GM12878 (cell line): Measurements from ENCODE around the gene TMA16. TPM values are rescaled to one million over a fixed set of nuclear protein-coding genes. Genes with fewer than 3 reads are reported as not detected.

Experiments used
- BCL3 ChIP-seq: IDR thresholded peaks from 2 replicates; pipeline ENCODE4 v1.6.1; 2011; ENCODE audit warnings: borderline replicate concordance, low read depth, mild to moderate bottlenecking, moderate library complexity, low read length; ENCODE audit not compliant: insufficient read depth, poor library complexity, severe bottlenecking
- BMI1 ChIP-seq: fragments of 450-650 bp; IDR thresholded peaks from 2 replicates; pipeline ENCODE4 v1.6.1; 2016; ENCODE audit warnings: mild to moderate bottlenecking, moderate library complexity, borderline replicate concordance
- CBX3 ChIP-seq: fragments of 200-600 bp; sonication (generic); IDR thresholded peaks from 2 replicates; pipeline ENCODE4 v1.6.1; 2016; ENCODE audit warnings: low read depth, borderline replicate concordance
- CTCF ChIP-seq, 3 experiments: IDR thresholded peaks in 2 of 3; conservative IDR thresholded peaks in 1 of 3; 2 replicates each; pipeline ENCODE4 v1.5.1; 2011; ENCODE audit warnings: low read depth in 3 of 3, low read length in 3 of 3, mild to moderate bottlenecking in 3 of 3, control low read depth in 2 of 3, moderate library complexity in 2 of 3, inconsistent platforms in 1 of 3, mixed read lengths in 1 of 3; ENCODE audit not compliant: control insufficient read depth in 2 of 3, insufficient read depth in 1 of 3; ENCODE audit errors: extremely low read depth in 1 of 3
- EP300 ChIP-seq, 2 experiments: fragments of 150-350 bp in 1 of 2; IDR thresholded peaks; 2 replicates each; pipeline ENCODE4 v1.6.1; 2011 to 2012; ENCODE audit warnings: low read depth in 2 of 2, low read length in 2 of 2, borderline replicate concordance in 1 of 2, improper control_type of control experiment in 1 of 2, inconsistent platforms in 1 of 2; ENCODE audit not compliant: control insufficient read depth in 1 of 2
- LARP7 ChIP-seq: fragments of 450-650 bp; IDR thresholded peaks from 2 replicates; pipeline ENCODE4 v1.6.1; 2017; ENCODE audit warnings: mild to moderate bottlenecking
- NR2F1 ChIP-seq: fragments of 450-650 bp; conservative IDR thresholded peaks from 2 replicates; pipeline ENCODE4 v1.6.1; 2017; ENCODE audit warnings: mild to moderate bottlenecking
- RB1 ChIP-seq: fragments of 450-650 bp; formaldehyde crosslinking; IDR thresholded peaks from 2 replicates; pipeline ENCODE4 v1.6.1; 2017; ENCODE audit warnings: mild to moderate bottlenecking, borderline replicate concordance
- SMAD1 ChIP-seq: fragments of 450-650 bp; IDR thresholded peaks from 2 replicates; pipeline ENCODE4 v1.6.1; 2018; ENCODE audit warnings: mild to moderate bottlenecking, low read depth; ENCODE audit not compliant: partially characterized antibody
- SREBF2 ChIP-seq: IDR thresholded peaks from 2 replicates; pipeline ENCODE4 v1.6.1; 2012; ENCODE audit warnings: mild to moderate bottlenecking, low read length
- SRF ChIP-seq, 2 experiments: IDR thresholded peaks; 2 replicates each; pipeline ENCODE4 v1.6.1; 2011; ENCODE audit warnings: low read depth in 2 of 2, low read length in 2 of 2, mild to moderate bottlenecking in 1 of 2, moderate library complexity in 1 of 2
- TBL1XR1 ChIP-seq: IDR thresholded peaks from 2 replicates; pipeline ENCODE4 v1.6.1; 2012; ENCODE audit warnings: low read depth, low read length, improper control_type of control experiment
- ZNF207 ChIP-seq: fragments of 450-650 bp; IDR thresholded peaks from 2 replicates; pipeline ENCODE4 v1.6.1; 2014; ENCODE audit warnings: antibody characterized with exemption, mild to moderate bottlenecking, borderline replicate concordance
- polyA plus RNA-seq, 11 experiments: library from polyadenylated mRNA; depleted of rRNA in 4 of 11; unstranded in 6 of 11; stranded (reverse) in 5 of 11; fragments of >200 nt; fragmentation: Nextera tagmentation in 4 of 11; fragmentation: Illumina TruSeq in 1 of 11; extraction: Ambion mirVana in 4 of 11; extraction: Trizol in 1 of 11; gene quantifications; 1 replicate in 1 of 11; 2 replicates in 10 of 11; pipeline versions ENCODE4 v1.2.1 to v1.2.3, GENCODE V29; 2011 to 2016; ENCODE audit warnings: inconsistent platforms in 2 of 11, missing spikeins in 2 of 11, low read depth in 1 of 11
- total RNA-seq, 4 experiments: library from RNA; depleted of rRNA in 3 of 4; stranded (reverse); fragments of >200 nt in 3 of 4; fragmentation: Illumina TruSeq in 1 of 4; extraction: Trizol in 1 of 4; gene quantifications; 2 replicates each; pipeline versions ENCODE4 v1.2.1 to v1.2.3, GENCODE V29; 2013 to 2021
- TF ChIP-seq, protein P1 (sequence below): fragments of 450-650 bp; formaldehyde crosslinking; IDR thresholded peaks from 2 replicates; pipeline ENCODE4 v1.4.0; 2020; ENCODE audit warnings: mild to moderate bottlenecking, moderate library complexity
- TF ChIP-seq, protein P2 (sequence below): fragments of 450-650 bp; conservative IDR thresholded peaks from 2 replicates; pipeline ENCODE4 v1.6.1; 2017; ENCODE audit warnings: mild to moderate bottlenecking, moderate library complexity
- TF ChIP-seq, protein P3 (sequence below): fragments of 450-650 bp; IDR thresholded peaks from 2 replicates; pipeline ENCODE4 v1.6.1; 2016; ENCODE audit warnings: mild to moderate bottlenecking

The TMA16 gene
- total and polyA plus RNA-seq, 10 of the 15 experiments (the other 5 are each of a cell fraction or from before 2014, with no cell fraction given), result 37.9 to 91.0 (median 55.8) TPM

DNA sequence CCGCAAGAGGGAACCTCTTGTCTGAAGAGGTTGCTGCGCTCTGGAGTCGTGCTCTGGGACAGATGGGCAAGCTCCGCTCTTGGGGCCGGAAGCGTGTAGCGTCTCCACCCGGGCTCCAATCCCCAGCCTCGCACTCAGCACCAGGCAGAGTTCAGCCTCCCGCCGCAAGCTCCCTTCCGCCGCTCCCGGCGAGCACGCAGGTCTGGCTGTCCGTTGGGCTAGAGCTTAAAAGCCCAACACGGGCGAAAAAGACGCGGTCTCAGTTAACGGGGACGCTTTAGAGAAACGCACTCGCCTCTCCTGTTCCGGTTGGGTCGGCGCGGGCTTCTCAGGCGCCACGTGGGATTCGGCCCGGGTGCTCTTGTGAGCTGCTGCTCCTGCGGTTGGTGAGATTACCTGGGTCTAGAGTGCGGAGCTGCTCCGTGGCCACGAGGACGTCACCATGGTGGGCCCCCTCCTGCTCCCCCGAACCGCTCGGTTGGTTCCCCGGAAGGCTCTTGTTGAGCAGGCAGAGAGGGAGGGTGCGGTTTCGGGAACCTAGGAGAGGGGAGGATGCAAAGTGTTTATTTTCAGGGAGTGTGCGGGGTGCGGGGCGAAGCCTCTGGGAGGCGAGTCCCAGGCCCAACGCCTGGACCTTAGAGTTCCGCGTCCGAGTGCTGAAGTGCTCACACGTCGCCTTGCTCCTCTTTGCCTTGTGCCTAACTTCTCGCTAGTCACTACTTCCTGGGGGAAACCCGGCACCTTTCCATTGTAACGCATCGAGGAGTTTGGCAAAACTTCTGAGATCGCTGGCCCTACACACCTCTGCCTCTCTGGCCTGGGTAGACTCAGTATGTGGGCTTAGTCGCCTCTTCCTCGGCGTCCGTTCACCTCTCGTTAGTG lies at the start of gene TMA16 (continued):
- TF ChIP-seq, protein P1, sequence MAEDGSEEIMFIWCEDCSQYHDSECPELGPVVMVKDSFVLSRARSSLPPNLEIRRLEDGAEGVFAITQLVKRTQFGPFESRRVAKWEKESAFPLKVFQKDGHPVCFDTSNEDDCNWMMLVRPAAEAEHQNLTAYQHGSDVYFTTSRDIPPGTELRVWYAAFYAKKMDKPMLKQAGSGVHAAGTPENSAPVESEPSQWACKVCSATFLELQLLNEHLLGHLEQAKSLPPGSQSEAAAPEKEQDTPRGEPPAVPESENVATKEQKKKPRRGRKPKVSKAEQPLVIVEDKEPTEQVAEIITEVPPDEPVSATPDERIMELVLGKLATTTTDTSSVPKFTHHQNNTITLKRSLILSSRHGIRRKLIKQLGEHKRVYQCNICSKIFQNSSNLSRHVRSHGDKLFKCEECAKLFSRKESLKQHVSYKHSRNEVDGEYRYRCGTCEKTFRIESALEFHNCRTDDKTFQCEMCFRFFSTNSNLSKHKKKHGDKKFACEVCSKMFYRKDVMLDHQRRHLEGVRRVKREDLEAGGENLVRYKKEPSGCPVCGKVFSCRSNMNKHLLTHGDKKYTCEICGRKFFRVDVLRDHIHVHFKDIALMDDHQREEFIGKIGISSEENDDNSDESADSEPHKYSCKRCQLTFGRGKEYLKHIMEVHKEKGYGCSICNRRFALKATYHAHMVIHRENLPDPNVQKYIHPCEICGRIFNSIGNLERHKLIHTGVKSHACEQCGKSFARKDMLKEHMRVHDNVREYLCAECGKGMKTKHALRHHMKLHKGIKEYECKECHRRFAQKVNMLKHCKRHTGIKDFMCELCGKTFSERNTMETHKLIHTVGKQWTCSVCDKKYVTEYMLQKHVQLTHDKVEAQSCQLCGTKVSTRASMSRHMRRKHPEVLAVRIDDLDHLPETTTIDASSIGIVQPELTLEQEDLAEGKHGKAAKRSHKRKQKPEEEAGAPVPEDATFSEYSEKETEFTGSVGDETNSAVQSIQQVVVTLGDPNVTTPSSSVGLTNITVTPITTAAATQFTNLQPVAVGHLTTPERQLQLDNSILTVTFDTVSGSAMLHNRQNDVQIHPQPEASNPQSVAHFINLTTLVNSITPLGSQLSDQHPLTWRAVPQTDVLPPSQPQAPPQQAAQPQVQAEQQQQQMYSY (CRISPR knock-in tag), result no peak
- 0 out of 2 replicates have a peak, but pooled peaks have one; percentile 9 for TF ChIP-seq NR2F1
- peak; percentile 33 for TF ChIP-seq BCL3
- TF ChIP-seq ZNF207, result peak; percentile 91
- no peak for TF ChIP-seq SREBF2
- TF ChIP-seq BMI1, result no peak
- TF ChIP-seq, protein P2, sequence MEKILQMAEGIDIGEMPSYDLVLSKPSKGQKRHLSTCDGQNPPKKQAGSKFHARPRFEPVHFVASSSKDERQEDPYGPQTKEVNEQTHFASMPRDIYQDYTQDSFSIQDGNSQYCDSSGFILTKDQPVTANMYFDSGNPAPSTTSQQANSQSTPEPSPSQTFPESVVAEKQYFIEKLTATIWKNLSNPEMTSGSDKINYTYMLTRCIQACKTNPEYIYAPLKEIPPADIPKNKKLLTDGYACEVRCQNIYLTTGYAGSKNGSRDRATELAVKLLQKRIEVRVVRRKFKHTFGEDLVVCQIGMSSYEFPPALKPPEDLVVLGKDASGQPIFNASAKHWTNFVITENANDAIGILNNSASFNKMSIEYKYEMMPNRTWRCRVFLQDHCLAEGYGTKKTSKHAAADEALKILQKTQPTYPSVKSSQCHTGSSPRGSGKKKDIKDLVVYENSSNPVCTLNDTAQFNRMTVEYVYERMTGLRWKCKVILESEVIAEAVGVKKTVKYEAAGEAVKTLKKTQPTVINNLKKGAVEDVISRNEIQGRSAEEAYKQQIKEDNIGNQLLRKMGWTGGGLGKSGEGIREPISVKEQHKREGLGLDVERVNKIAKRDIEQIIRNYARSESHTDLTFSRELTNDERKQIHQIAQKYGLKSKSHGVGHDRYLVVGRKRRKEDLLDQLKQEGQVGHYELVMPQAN, result peak; percentile 93
- TF ChIP-seq CTCF (IDR thresholded peaks at IDR 0.05 in 2 of 3, conservative IDR thresholded peaks at IDR 0.05 in 1 of 3; ENCODE audit: control insufficient read depth in 2 of 3, extremely low read depth in 1 of 3, insufficient read depth in 1 of 3, low read depth in 3 of 3, low read length in 3 of 3), result no peak
- no peak for TF ChIP-seq CBX3
- TF ChIP-seq SMAD1, result peak; percentile 15
- TF ChIP-seq, protein P3, sequence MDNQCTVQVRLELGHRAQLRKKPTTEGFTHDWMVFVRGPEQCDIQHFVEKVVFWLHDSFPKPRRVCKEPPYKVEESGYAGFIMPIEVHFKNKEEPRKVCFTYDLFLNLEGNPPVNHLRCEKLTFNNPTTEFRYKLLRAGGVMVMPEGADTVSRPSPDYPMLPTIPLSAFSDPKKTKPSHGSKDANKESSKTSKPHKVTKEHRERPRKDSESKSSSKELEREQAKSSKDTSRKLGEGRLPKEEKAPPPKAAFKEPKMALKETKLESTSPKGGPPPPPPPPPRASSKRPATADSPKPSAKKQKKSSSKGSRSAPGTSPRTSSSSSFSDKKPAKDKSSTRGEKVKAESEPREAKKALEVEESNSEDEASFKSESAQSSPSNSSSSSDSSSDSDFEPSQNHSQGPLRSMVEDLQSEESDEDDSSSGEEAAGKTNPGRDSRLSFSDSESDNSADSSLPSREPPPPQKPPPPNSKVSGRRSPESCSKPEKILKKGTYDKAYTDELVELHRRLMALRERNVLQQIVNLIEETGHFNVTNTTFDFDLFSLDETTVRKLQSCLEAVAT, result peak; percentile 70
- peak; percentile 92; the same call in 1 of the 2 replicates for TF ChIP-seq RB1
- TF ChIP-seq EP300 (IDR thresholded peaks at IDR 0.05; ENCODE audit: borderline replicate concordance in 1 of 2, control insufficient read depth in 1 of 2, low read depth in 2 of 2, low read length in 2 of 2), result peak in 1 of 2 experiments; percentile 27; a peak in 1 of 4 replicates
- TF ChIP-seq LARP7, result peak; percentile 81
- peak in 1 of 2 experiments; percentile 74; a peak in 1 of 4 replicates for TF ChIP-seq SRF (IDR thresholded peaks at IDR 0.05; ENCODE audit: low read depth in 2 of 2, low read length in 2 of 2)
- no peak; the same call in 1 of the 2 replicates for TF ChIP-seq TBL1XR1
